Vagina (tissue), 2 donors: Measurements from ENCODE around the gene IFT81. TPM values are rescaled to one million over a fixed set of nuclear protein-coding genes. Genes with fewer than 3 reads are reported as not detected.

Experiments
- DNase-seq, 2 donors: peaks; one replicate each; pipeline ENCODE4 v3.0.0-alpha.2; 2017; ENCODE audit errors: extremely low spot score in 2 of 2
- H3K27ac ChIP-seq: fragments of 200-600 bp; sonication (generic); one replicate; pipeline ENCODE4 v1.5.1; 2019
- H3K27me3 ChIP-seq: fragments of 200-600 bp; sonication (generic); one replicate; pipeline ENCODE4 v1.5.1; 2019
- H3K36me3 ChIP-seq, 2 donors: fragments of 200-600 bp; sonication (generic); one replicate each; pipeline ENCODE4 v1.5.1; 2017 to 2019
- H3K4me1 ChIP-seq: fragments of 200-600 bp; sonication (generic); one replicate; pipeline ENCODE4 v1.5.1; 2019
- H3K4me3 ChIP-seq, 2 donors: fragments of 200-600 bp; sonication (generic); 1 replicate in 1 of 2; 2 replicates in 1 of 2; pipeline ENCODE4 v1.5.1; 2016 to 2019
- H3K9me3 ChIP-seq: fragments of 200-600 bp; sonication (generic); one replicate; pipeline ENCODE4 v1.5.1; 2019
- CTCF ChIP-seq, 3 experiments: fragments of 450-650 bp in 2 of 3; fragments of 200-600 bp in 1 of 3; sonication (generic) in 1 of 3; IDR thresholded peaks; one replicate each; pipeline ENCODE4 v1.5.1; 2017 to 2019; ENCODE audit warnings: antibody characterized with exemption in 3 of 3, mild to moderate bottlenecking in 2 of 3, moderate library complexity in 2 of 3
- POLR2A ChIP-seq, 2 donors: fragments of 450-650 bp; IDR thresholded peaks; one replicate each; pipeline ENCODE4 v1.6.1; 2017; ENCODE audit warnings: antibody characterized with exemption in 2 of 2, mild to moderate bottlenecking in 2 of 2, moderate library complexity in 2 of 2
- POLR2AphosphoS5 ChIP-seq, 2 donors: sonication (generic); formaldehyde crosslinking; IDR thresholded peaks; one replicate each; pipeline ENCODE4 v1.9.0; 2017; ENCODE audit warnings: antibody characterized with exemption in 2 of 2, mild to moderate bottlenecking in 2 of 2, low read depth in 1 of 2; ENCODE audit not compliant: insufficient read depth in 1 of 2
- intact Hi-C: fragments of 100-400 bp; cut with DNase I; formaldehyde crosslinking; loops from one replicate; pipeline ENCODE4 v1.15.1; 2023
- total RNA-seq: library from RNA; depleted of rRNA; stranded (reverse); fragments of >200 nt; gene quantifications from one replicate; pipeline ENCODE4 v1.2.3, GENCODE V29; 2016

Gene IFT81
- total RNA-seq, 1 donor from 2014 or later: 18.2 TPM

- peaks cover 11% of the 10 kb centered on the region for H3K4me1 ChIP-seq
- H3K36me3 ChIP-seq: no peaks in the 10 kb centered on the region
- TF ChIP-seq POLR2AphosphoS5 (IDR thresholded peaks at IDR 0.05; ENCODE audit: insufficient read depth in 1 of 2, low read depth in 1 of 2) (no peak), CTCF (IDR thresholded peaks at IDR 0.05) (no peak), POLR2A (IDR thresholded peaks at IDR 0.05) (no peak)
- H3K27ac ChIP-seq: no peak overlapping the region
- no peak overlapping the region for H3K4me3 ChIP-seq
- no peak for DNase-seq
- no peaks in the 10 kb centered on the region for H3K9me3 ChIP-seq
- intact Hi-C loops: no loop called here
- no peaks in the 10 kb centered on the region for H3K27me3 ChIP-seq
These were observed 52.6 kb downstream of the IFT81 start for GRCh38 chr12:110176745-110177144.

GRCh38 chr12:110179291-110179690, 55.1 kb downstream of the IFT81 start:
- no peak for DNase-seq
- H3K27ac ChIP-seq: no peak overlapping the region
- no peak overlapping the region for H3K4me3 ChIP-seq
- H3K9me3 ChIP-seq: no peaks in the 10 kb centered on the region
- H3K36me3 ChIP-seq: no peaks in the 10 kb centered on the region
- no peak for TF ChIP-seq POLR2AphosphoS5 (IDR thresholded peaks at IDR 0.05; ENCODE audit: insufficient read depth in 1 of 2, low read depth in 1 of 2)
- no peak for TF ChIP-seq POLR2A (IDR thresholded peaks at IDR 0.05)
- no peak for TF ChIP-seq CTCF (IDR thresholded peaks at IDR 0.05)
- intact Hi-C loops: no loop called here
- peaks cover 11% of the 10 kb centered on the region for H3K4me1 ChIP-seq
- no peaks in the 10 kb centered on the region for H3K27me3 ChIP-seq

- Histone ChIP-seq H3K4me1 (peaks cover 11% of the 10 kb centered on the region), H3K27me3 (no peaks in the 10 kb centered on the region), H3K36me3 (peaks cover 0 to 9% of the 10 kb centered on the region in 2 donors), H3K9me3 (no peaks in the 10 kb centered on the region), H3K4me3 (no peak overlapping the region), H3K27ac (no peak overlapping the region)
- no peak for DNase-seq
- intact Hi-C loops: no loop called here
- TF ChIP-seq POLR2A (IDR thresholded peaks at IDR 0.05): no peak
- no peak for TF ChIP-seq POLR2AphosphoS5 (IDR thresholded peaks at IDR 0.05; ENCODE audit: insufficient read depth in 1 of 2, low read depth in 1 of 2)
- TF ChIP-seq CTCF (IDR thresholded peaks at IDR 0.05): no peak
These were observed 56.4 kb downstream of the IFT81 start for GRCh38 chr12:110180591-110181005.

GRCh38 chr12:110182281-110182680, 58.1 kb downstream of the IFT81 start:
- no peak overlapping the region for H3K27ac ChIP-seq
- intact Hi-C loops: no loop called here
- no peak for TF ChIP-seq POLR2AphosphoS5 (IDR thresholded peaks at IDR 0.05; ENCODE audit: insufficient read depth in 1 of 2, low read depth in 1 of 2)
- no peak for TF ChIP-seq POLR2A (IDR thresholded peaks at IDR 0.05)
- TF ChIP-seq CTCF (IDR thresholded peaks at IDR 0.05): no peak

GRCh38 chr12:110183386-110183785, 59.2 kb downstream of the IFT81 start:
- Histone ChIP-seq H3K27me3 (no peaks in the 10 kb centered on the region), H3K9me3 (no peaks in the 10 kb centered on the region), H3K4me3 (no peak overlapping the region), H3K36me3 (peaks cover 0 to 17% of the 10 kb centered on the region in 2 donors), H3K4me1 (no peaks in the 10 kb centered on the region), H3K27ac (no peak overlapping the region)
- no peak for DNase-seq
- no peak for TF ChIP-seq CTCF (IDR thresholded peaks at IDR 0.05)
- TF ChIP-seq POLR2AphosphoS5 (IDR thresholded peaks at IDR 0.05; ENCODE audit: insufficient read depth in 1 of 2, low read depth in 1 of 2): no peak
- TF ChIP-seq POLR2A (IDR thresholded peaks at IDR 0.05): no peak
- intact Hi-C loops: no loop called here

More at GRCh38 chr12:110182281-110182680, 58.1 kb downstream of the IFT81 start:
- Histone ChIP-seq H3K36me3 (peaks cover 0 to 17% of the 10 kb centered on the region in 2 donors), H3K4me3 (no peak overlapping the region), H3K9me3 (no peaks in the 10 kb centered on the region), H3K27me3 (no peaks in the 10 kb centered on the region), H3K4me1 (peaks cover under 1% of the 10 kb centered on the region)
- DNase-seq: no peak
